HG03432 (cell line): ENCODE data around the gene SDHA.
A peak's percentile ranks its signal among the peaks of the same experiment; 100 is the strongest.

ENCODE experiments used
- ATAC-seq: cut with Tn5 transposase; IDR thresholded peaks from one replicate; pipeline ENCODE4 v1.9.1; 2021; ENCODE audit warnings: mild to moderate bottlenecking, moderate library complexity; ENCODE audit not compliant: unreplicated experiment

The SDHA gene

GRCh38 chr5:217494-218456, at the start of gene SDHA, which contains the start of gene CCDC127:
Gene SDHA, plus strand, starts transcription at chr5:218320. Its CDS starts 36 bp downstream, at chr5:218356.
Gene CCDC127, minus strand, starts transcription at chr5:218153. Its CDS starts 1,304 bp downstream, at chr5:216849.
- peak; percentile 84 for ATAC-seq

GRCh38 chr5:169071-169727, 48.9 kb upstream of the SDHA start:
- no peak for ATAC-seq

- no peak for ATAC-seq
These were observed 48.4 kb upstream of the SDHA start for GRCh38 chr5:169728-170094.

- no peak for ATAC-seq
These were observed 46.9 kb upstream of the SDHA start for GRCh38 chr5:170971-171800.

- ATAC-seq = no peak
These were observed 46.3 kb upstream of the SDHA start for GRCh38 chr5:171801-172331.

GRCh38 chr5:172421-172820, 45.7 kb upstream of the SDHA start:
- no peak for ATAC-seq

GRCh38 chr5:172841-173251, 45.3 kb upstream of the SDHA start:
- no peak for ATAC-seq

- no peak for ATAC-seq
These were observed 44.5 kb upstream of the SDHA start for GRCh38 chr5:173392-174290.

- ATAC-seq = no peak
These were observed 43.9 kb upstream of the SDHA start for GRCh38 chr5:174291-174600.

GRCh38 chr5:174876-175465, 43.1 kb upstream of the SDHA start:
- ATAC-seq = no peak

GRCh38 chr5:176296-176823, 41.8 kb upstream of the SDHA start:
- ATAC-seq = no peak

GRCh38 chr5:178110-178509, 40.0 kb upstream of the SDHA start:
- ATAC-seq = no peak

GRCh38 chr5:179401-179800, 38.7 kb upstream of the SDHA start:
- no peak for ATAC-seq

- ATAC-seq = no peak
These were observed 37.7 kb upstream of the SDHA start for GRCh38 chr5:180286-180918.

- no peak for ATAC-seq
These were observed 37.0 kb upstream of the SDHA start for GRCh38 chr5:181160-181559.

GRCh38 chr5:181566-181965, 36.6 kb upstream of the SDHA start:
- no peak for ATAC-seq

GRCh38 chr5:182126-182525, 36.0 kb upstream of the SDHA start:
- no peak for ATAC-seq

GRCh38 chr5:184471-184870, 33.6 kb upstream of the SDHA start:
- no peak for ATAC-seq
